ENCODE measurements around the gene TFEC. TPM values are rescaled to one million over a fixed set of nuclear protein-coding genes. Genes with fewer than 3 reads are reported as not detected.

TFEC gene
- total and polyA plus RNA-seq, 10 donors: 6.8 to 55.7 (median 34.1) TPM

DNA sequence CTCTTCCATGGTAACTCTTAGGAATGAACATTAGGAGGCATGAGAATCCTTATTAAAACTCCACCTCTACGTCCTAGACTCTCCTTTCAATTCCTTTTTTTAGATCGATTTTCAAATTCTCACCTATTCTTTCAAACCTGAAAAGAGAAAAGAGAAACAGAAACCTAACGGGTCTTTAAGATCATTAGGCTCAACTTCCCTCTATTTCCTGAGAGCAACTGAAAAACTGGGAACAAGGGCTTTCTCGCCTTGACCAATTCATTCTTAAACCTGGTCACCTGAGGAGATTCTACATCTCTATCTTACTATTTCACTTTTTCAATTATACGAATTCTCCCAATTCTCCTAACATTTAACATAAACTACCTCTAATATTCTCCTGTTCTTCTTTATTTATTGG, 2.8 kb downstream of the TFEC start:
- WGBS, 5 donors: 22 to 43% (median 28%) methylated on average over 5 of the region's 5 CpGs
- H3K27ac ChIP-seq: peak overlapping the region in 2 of 8 donors; percentile 4 to 72

DNA sequence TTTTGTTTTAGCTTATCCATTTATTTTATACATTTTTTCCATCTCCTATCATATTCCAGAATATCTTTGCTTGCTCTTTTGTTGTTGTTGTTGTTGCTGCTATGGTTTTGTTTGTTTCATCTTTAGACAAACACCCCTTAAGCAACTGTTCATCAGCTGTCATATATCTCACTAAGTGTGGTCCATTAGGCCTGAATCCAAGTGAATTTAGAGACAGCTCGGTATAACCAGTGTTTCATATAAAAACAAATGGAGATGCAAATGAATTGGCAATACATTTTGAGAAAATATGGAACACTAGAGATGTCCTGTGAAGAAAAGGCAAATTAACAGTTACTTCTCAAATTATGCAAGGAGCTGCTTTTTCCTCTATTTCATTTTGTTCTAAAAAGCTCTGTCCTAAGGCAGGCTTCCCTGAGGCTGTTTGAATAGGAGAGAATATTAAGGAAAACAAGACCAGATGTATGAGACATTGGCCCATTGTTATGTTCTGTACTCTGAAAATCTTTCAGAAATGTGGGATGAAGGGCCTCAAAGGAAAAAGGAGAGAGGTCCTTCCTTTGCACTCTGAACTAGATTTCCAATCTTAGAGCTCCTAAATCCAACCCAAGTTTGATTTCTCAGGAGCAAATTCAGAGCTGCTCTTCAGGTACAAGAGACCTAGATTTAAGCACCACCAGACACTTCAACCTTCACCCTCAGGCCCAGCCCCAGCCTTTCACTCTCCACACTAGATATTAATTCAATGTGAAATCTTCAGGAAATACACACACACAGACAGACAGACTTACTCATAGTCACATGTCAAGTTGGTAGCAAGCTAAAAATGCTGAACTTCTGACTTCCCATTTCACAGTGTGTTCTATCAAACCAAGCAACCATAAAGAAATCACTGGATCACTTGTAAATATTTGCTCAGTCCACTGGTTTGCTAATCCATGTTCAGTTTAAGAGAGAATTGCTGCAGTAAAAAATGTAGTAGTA, 5.4 kb downstream of the TFEC start:
- peaks cover 0 to 46% (median 0%) of the 10 kb centered on the region in 6 donors for H3K4me1 ChIP-seq
- no peak for DNase-seq
- H3K27me3 ChIP-seq (replicated peaks in 1 of 7): no peaks in the 10 kb centered on the region
- intact Hi-C loops (cut with DNase I; ENCODE audit: low total_unique reads): no loop called here
- H3K4me3 ChIP-seq: no peak overlapping the region
- 48 to 65% (median 51%) methylated on average over 1 of the region's 1 CpG for WGBS, 5 donors
- no peak for TF ChIP-seq POLR2AphosphoS5 (IDR thresholded peaks at IDR 0.05)
- H3K36me3 ChIP-seq: no peaks in the 10 kb centered on the region
- no peaks in the 10 kb centered on the region for H3K9me3 ChIP-seq
- peak overlapping the region in 5 of 8 donors; percentile 3 to 72 (median 56) for H3K27ac ChIP-seq

More for the DNA sequence above, 2.8 kb downstream of the TFEC start:
- Histone ChIP-seq H3K36me3 (no peaks in the 10 kb centered on the region), H3K4me1 (peaks cover 0 to 46% (median 0%) of the 10 kb centered on the region in 6 donors), H3K4me3 (peak overlapping the region in 4 of 8 donors; percentile 18 to 57 (median 24)), H3K9me3 (no peaks in the 10 kb centered on the region), H3K27me3 (replicated peaks in 1 of 7) (no peaks in the 10 kb centered on the region)
- TF ChIP-seq, protein P1, sequence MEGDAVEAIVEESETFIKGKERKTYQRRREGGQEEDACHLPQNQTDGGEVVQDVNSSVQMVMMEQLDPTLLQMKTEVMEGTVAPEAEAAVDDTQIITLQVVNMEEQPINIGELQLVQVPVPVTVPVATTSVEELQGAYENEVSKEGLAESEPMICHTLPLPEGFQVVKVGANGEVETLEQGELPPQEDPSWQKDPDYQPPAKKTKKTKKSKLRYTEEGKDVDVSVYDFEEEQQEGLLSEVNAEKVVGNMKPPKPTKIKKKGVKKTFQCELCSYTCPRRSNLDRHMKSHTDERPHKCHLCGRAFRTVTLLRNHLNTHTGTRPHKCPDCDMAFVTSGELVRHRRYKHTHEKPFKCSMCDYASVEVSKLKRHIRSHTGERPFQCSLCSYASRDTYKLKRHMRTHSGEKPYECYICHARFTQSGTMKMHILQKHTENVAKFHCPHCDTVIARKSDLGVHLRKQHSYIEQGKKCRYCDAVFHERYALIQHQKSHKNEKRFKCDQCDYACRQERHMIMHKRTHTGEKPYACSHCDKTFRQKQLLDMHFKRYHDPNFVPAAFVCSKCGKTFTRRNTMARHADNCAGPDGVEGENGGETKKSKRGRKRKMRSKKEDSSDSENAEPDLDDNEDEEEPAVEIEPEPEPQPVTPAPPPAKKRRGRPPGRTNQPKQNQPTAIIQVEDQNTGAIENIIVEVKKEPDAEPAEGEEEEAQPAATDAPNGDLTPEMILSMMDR (IDR thresholded peaks at IDR 0.05 in 8 of 11, conservative IDR thresholded peaks at IDR 0.05 in 3 of 11): no peak
- TF ChIP-seq POLR2A (IDR thresholded peaks at IDR 0.05) (no peak), POLR2AphosphoS5 (IDR thresholded peaks at IDR 0.05) (no peak)
- intact Hi-C loops (cut with DNase I; ENCODE audit: low total_unique reads): no loop called here
- DNase-seq: no peak

GRCh38 chr7:116021237-116021636, 9.3 kb downstream of the TFEC start:
- no peaks in the 10 kb centered on the region for H3K9me3 ChIP-seq
- intact Hi-C loops (cut with DNase I; ENCODE audit: low total_unique reads): no loop called here
- H3K27me3 ChIP-seq (replicated peaks in 1 of 7): no peaks in the 10 kb centered on the region
- H3K4me1 ChIP-seq: peaks cover 0 to 24% (median 0%) of the 10 kb centered on the region in 6 donors
- TF ChIP-seq, protein P1 (IDR thresholded peaks at IDR 0.05 in 8 of 11, conservative IDR thresholded peaks at IDR 0.05 in 3 of 11): no peak
- TF ChIP-seq POLR2AphosphoS5 (IDR thresholded peaks at IDR 0.05) (no peak), POLR2A (IDR thresholded peaks at IDR 0.05) (no peak)
- no peaks in the 10 kb centered on the region for H3K36me3 ChIP-seq
- 53 to 72% (median 60%) methylated on average over 2 of the region's 2 CpGs for WGBS, 5 donors
- H3K4me3 ChIP-seq: no peak overlapping the region
- H3K27ac ChIP-seq: no peak overlapping the region
- no peak for DNase-seq

DNA sequence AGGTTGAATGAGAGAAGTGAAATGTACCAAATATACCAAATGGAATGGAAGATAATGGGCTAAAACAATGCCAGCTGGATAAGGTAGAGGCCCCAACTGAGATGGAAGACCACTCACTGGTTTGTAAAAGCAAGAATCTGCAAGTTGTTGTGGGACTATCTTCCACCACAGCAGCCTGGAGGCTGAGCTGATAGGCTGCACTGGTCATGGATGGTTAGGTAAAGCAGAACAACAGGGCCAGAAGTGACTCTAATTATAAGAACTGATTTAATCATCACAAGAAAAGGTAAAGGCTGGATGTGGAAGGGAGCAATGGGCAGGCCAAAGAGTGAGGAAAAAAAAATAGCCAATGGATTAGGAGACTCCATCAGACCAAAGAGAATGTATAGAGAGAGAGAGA, 11.8 kb downstream of the TFEC start:
- TF ChIP-seq, protein P1 (IDR thresholded peaks at IDR 0.05 in 8 of 11, conservative IDR thresholded peaks at IDR 0.05 in 3 of 11): no peak
- TF ChIP-seq POLR2AphosphoS5 (IDR thresholded peaks at IDR 0.05): no peak
- no peak for TF ChIP-seq POLR2A (IDR thresholded peaks at IDR 0.05)
- H3K4me3 ChIP-seq: no peak overlapping the region
- H3K9me3 ChIP-seq: no peaks in the 10 kb centered on the region
- intact Hi-C loops (cut with DNase I; ENCODE audit: low total_unique reads): no loop called here
- no peak overlapping the region for H3K27ac ChIP-seq
- peaks cover 0 to 12% (median 0%) of the 10 kb centered on the region in 6 donors for H3K4me1 ChIP-seq
- no peaks in the 10 kb centered on the region for H3K36me3 ChIP-seq
- H3K27me3 ChIP-seq (replicated peaks in 1 of 7): no peaks in the 10 kb centered on the region
- no peak for DNase-seq

All from spleen (tissue), 11 donors.